Keratinocyte (primary cell): ENCODE measurements around the gene VRK1. TPM values are rescaled to one million over a fixed set of nuclear protein-coding genes. Genes with fewer than 3 reads are reported as not detected.

ENCODE experiments used
- DNase-seq: peaks from one replicate; pipeline ENCODE4 v3.0.0-alpha.2; 2011; ENCODE audit warnings: low read depth, missing footprints, low spot score
- FAIRE-seq: peaks from 2 replicates; lab custom pipeline; 2011; peaks lifted over from hg19 to GRCh38; lab: Jason Lieb, UNC
- H2AFZ ChIP-seq: 2 replicates; pipeline ENCODE4 v1.6.0; 2012; ENCODE audit warnings: low read length, control low read depth, inconsistent platforms; ENCODE audit not compliant: control insufficient read depth
- H3K27ac ChIP-seq: 2 replicates; pipeline ENCODE4 v1.5.1; 2011; ENCODE audit warnings: low read length; ENCODE audit not compliant: control insufficient read depth, insufficient read depth
- H3K27me3 ChIP-seq: 3 replicates; pipeline ENCODE4 v1.6.0; 2011; ENCODE audit warnings: low read length; ENCODE audit not compliant: control insufficient read depth, insufficient read depth; ENCODE audit errors: extremely low read depth
- H3K36me3 ChIP-seq, 2 experiments: 2 replicates in 1 of 2; 3 replicates in 1 of 2; pipeline ENCODE4 v1.5.1; 2011; ENCODE audit warnings: low read length in 2 of 2, mild to moderate bottlenecking in 1 of 2; ENCODE audit not compliant: control insufficient read depth in 2 of 2, insufficient read depth in 2 of 2; ENCODE audit errors: extremely low read depth in 1 of 2
- H3K4me1 ChIP-seq: 3 replicates; pipeline ENCODE4 v1.5.1; 2011; ENCODE audit warnings: low read length; ENCODE audit not compliant: control insufficient read depth, insufficient read depth; ENCODE audit errors: extremely low read depth
- H3K4me2 ChIP-seq: 3 replicates; pipeline ENCODE4 v1.6.0; 2011; ENCODE audit warnings: low read depth, low read length; ENCODE audit not compliant: control insufficient read depth, insufficient read depth; ENCODE audit errors: extremely low read depth
- H3K4me3 ChIP-seq, 3 experiments: fragments of 200-600 bp in 1 of 3; sonication (generic) in 1 of 3; 2 replicates in 2 of 3; 3 replicates in 1 of 3; pipeline ENCODE4 v1.5.1; 2011 to 2016; ENCODE audit warnings: low read length in 3 of 3, mild to moderate bottlenecking in 3 of 3, control low read depth in 2 of 3, inconsistent platforms in 1 of 3, low read depth in 1 of 3, mixed read lengths in 1 of 3, mixed run types in 1 of 3, moderate library complexity in 1 of 3; ENCODE audit not compliant: control insufficient read depth in 2 of 3, insufficient read depth in 2 of 3; ENCODE audit errors: extremely low read depth in 1 of 3
- H3K79me2 ChIP-seq: 2 replicates; pipeline ENCODE4 v1.6.0; 2012; ENCODE audit warnings: low read length; ENCODE audit not compliant: control insufficient read depth, insufficient read depth
- H3K9ac ChIP-seq: 3 replicates; pipeline ENCODE4 v1.6.0; 2011; ENCODE audit warnings: low read length; ENCODE audit not compliant: control insufficient read depth, insufficient read depth; ENCODE audit errors: extremely low read depth
- H3K9me1 ChIP-seq: 3 replicates; pipeline ENCODE4 v1.6.0; 2011; ENCODE audit warnings: low read length; ENCODE audit not compliant: control insufficient read depth, insufficient read depth; ENCODE audit errors: extremely low read depth
- H3K9me3 ChIP-seq: 2 replicates; pipeline ENCODE4 v1.5.1; 2012; ENCODE audit warnings: low read depth, low read length; ENCODE audit not compliant: control insufficient read depth
- H4K20me1 ChIP-seq: 3 replicates; pipeline ENCODE4 v1.6.0; 2011; ENCODE audit warnings: low read length; ENCODE audit not compliant: control insufficient read depth, insufficient read depth; ENCODE audit errors: extremely low read depth
- CTCF ChIP-seq, 3 experiments: IDR thresholded peaks in 1 of 3; conservative IDR thresholded peaks in 1 of 3; optimal IDR thresholded peaks in 1 of 3; 2 replicates in 2 of 3; 3 replicates in 1 of 3; pipeline versions ENCODE3 to v1.5.1; 2011; ENCODE audit warnings: low read length in 3 of 3, mild to moderate bottlenecking in 3 of 3, moderate library complexity in 2 of 3, control low read depth in 1 of 3, inconsistent platforms in 1 of 3; ENCODE audit not compliant: insufficient read depth in 2 of 3; ENCODE audit errors: extremely low read depth in 1 of 3
- EZH2 ChIP-seq: IDR thresholded peaks from one replicate; pipeline ENCODE4 v1.6.1; 2012; ENCODE audit warnings: inconsistent platforms, mild to moderate bottlenecking, low read length, moderate library complexity
- dilution Hi-C: fragments of 300-500 bp; cut with MboI; formaldehyde crosslinking; loops from one replicate; pipeline ENCODE4 v1.7.0; 2020; ENCODE audit warnings: low sequenced_read_pairs; ENCODE audit not compliant: extremely low pct_ligation_motif_present
- polyA plus RNA-seq, 5 experiments: library from polyadenylated mRNA; depleted of rRNA in 3 of 5; stranded (reverse) in 3 of 5; stranded (forward) in 1 of 5; unstranded in 1 of 5; fragments of >200 nt; gene quantifications; 1 replicate in 1 of 5; 2 replicates in 3 of 5; 3 replicates in 1 of 5; pipeline versions ENCODE4 v1.2.1 to v1.2.3, GENCODE V29; 2011 to 2012; ENCODE audit warnings: missing spikeins in 2 of 5, low read depth in 1 of 5, low replicate concordance in 1 of 5

The VRK1 gene
- polyA plus RNA-seq, 1 donor (not counting 4 experiments of a cell fraction or from before 2014, with no cell fraction given) = 27.1 TPM

DNA sequence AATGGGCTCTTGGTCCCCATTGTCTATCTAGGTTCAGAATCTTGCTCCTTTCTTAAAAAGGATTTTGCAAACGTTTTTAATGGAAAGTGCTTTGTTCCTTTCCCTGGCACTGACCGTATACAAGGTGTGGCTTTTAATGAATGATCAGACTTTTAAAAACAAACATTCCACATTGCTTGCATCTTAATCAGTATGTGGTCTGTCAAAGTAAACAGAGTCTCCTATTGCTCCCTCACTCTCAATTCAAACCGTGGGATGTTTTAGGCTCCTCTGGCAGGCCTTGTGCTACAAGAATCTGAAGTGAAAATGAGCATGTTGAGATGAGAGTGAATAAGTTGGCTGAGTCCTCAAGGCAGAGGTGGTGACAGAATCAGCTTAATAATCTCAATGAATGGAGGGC lies 107.0 kb downstream of the VRK1 start:
- DNase-seq = no peak

GRCh38 chr14:96905065-96905464 lies 107.9 kb downstream of the VRK1 start:
- no peaks in the 10 kb centered on the region for H3K27me3 ChIP-seq
- H4K20me1 ChIP-seq = no peaks in the 10 kb centered on the region
- no peaks in the 10 kb centered on the region for H3K36me3 ChIP-seq
- no peak overlapping the region for H3K9ac ChIP-seq
- H3K4me1 ChIP-seq = no peaks in the 10 kb centered on the region
- H3K79me2 ChIP-seq = no peaks in the 10 kb centered on the region
- H3K9me3 ChIP-seq = no peaks in the 10 kb centered on the region
- DNase-seq = no peak
- no peak for FAIRE-seq
- dilution Hi-C loops = no loop called here
- no peak overlapping the region for H3K27ac ChIP-seq
- no peak overlapping the region for H2AFZ ChIP-seq
- TF ChIP-seq CTCF (optimal IDR thresholded peaks at IDR 0.05 in 1 of 3, IDR thresholded peaks at IDR 0.05 in 1 of 3, conservative IDR thresholded peaks at IDR 0.05 in 1 of 3; ENCODE audit: extremely low read depth in 1 of 3, insufficient read depth in 2 of 3, low read length in 3 of 3) = no peak
- no peak for TF ChIP-seq EZH2
- no peak overlapping the region for H3K4me3 ChIP-seq
- no peaks in the 10 kb centered on the region for H3K9me1 ChIP-seq
- no peak overlapping the region for H3K4me2 ChIP-seq

More for the DNA sequence above, 107.0 kb downstream of the VRK1 start:
- Histone ChIP-seq H3K9ac (no peak overlapping the region), H3K27ac (no peak overlapping the region), H3K9me3 (no peaks in the 10 kb centered on the region), H3K9me1 (no peaks in the 10 kb centered on the region), H3K4me3 (no peak overlapping the region), H3K79me2 (no peaks in the 10 kb centered on the region), H3K36me3 (no peaks in the 10 kb centered on the region), H3K4me2 (no peak overlapping the region), H4K20me1 (no peaks in the 10 kb centered on the region), H3K27me3 (no peaks in the 10 kb centered on the region), H2AFZ (no peak overlapping the region), H3K4me1 (no peaks in the 10 kb centered on the region)
- FAIRE-seq = no peak
- dilution Hi-C loops = no loop called here
- TF ChIP-seq EZH2 (no peak), CTCF (optimal IDR thresholded peaks at IDR 0.05 in 1 of 3, IDR thresholded peaks at IDR 0.05 in 1 of 3, conservative IDR thresholded peaks at IDR 0.05 in 1 of 3; ENCODE audit: extremely low read depth in 1 of 3, insufficient read depth in 2 of 3, low read length in 3 of 3) (no peak)
